Keratinocyte (primary cell): ENCODE data around the gene GPR137. TPM values are rescaled to one million over a fixed set of nuclear protein-coding genes. Genes with fewer than 3 reads are reported as not detected.

Experiments used
- DNase-seq: peaks from one replicate; pipeline ENCODE4 v3.0.0-alpha.2; 2011; ENCODE audit warnings: low read depth, missing footprints, low spot score
- FAIRE-seq: peaks from 2 replicates; lab custom pipeline; 2011; peaks lifted over from hg19 to GRCh38; lab: Jason Lieb, UNC
- H2AFZ ChIP-seq: 2 replicates; pipeline ENCODE4 v1.6.0; 2012; ENCODE audit warnings: low read length, control low read depth, inconsistent platforms; ENCODE audit not compliant: control insufficient read depth
- H3K27ac ChIP-seq: 2 replicates; pipeline ENCODE4 v1.5.1; 2011; ENCODE audit warnings: low read length; ENCODE audit not compliant: control insufficient read depth, insufficient read depth
- H3K27me3 ChIP-seq: 3 replicates; pipeline ENCODE4 v1.6.0; 2011; ENCODE audit warnings: low read length; ENCODE audit not compliant: control insufficient read depth, insufficient read depth; ENCODE audit errors: extremely low read depth
- H3K36me3 ChIP-seq, 2 experiments: 2 replicates in 1 of 2; 3 replicates in 1 of 2; pipeline ENCODE4 v1.5.1; 2011; ENCODE audit warnings: low read length in 2 of 2, mild to moderate bottlenecking in 1 of 2; ENCODE audit not compliant: control insufficient read depth in 2 of 2, insufficient read depth in 2 of 2; ENCODE audit errors: extremely low read depth in 1 of 2
- H3K4me1 ChIP-seq: 3 replicates; pipeline ENCODE4 v1.5.1; 2011; ENCODE audit warnings: low read length; ENCODE audit not compliant: control insufficient read depth, insufficient read depth; ENCODE audit errors: extremely low read depth
- H3K4me2 ChIP-seq: 3 replicates; pipeline ENCODE4 v1.6.0; 2011; ENCODE audit warnings: low read depth, low read length; ENCODE audit not compliant: control insufficient read depth, insufficient read depth; ENCODE audit errors: extremely low read depth
- H3K4me3 ChIP-seq, 3 experiments: fragments of 200-600 bp in 1 of 3; sonication (generic) in 1 of 3; 2 replicates in 2 of 3; 3 replicates in 1 of 3; pipeline ENCODE4 v1.5.1; 2011 to 2016; ENCODE audit warnings: low read length in 3 of 3, mild to moderate bottlenecking in 3 of 3, control low read depth in 2 of 3, inconsistent platforms in 1 of 3, low read depth in 1 of 3, mixed read lengths in 1 of 3, mixed run types in 1 of 3, moderate library complexity in 1 of 3; ENCODE audit not compliant: control insufficient read depth in 2 of 3, insufficient read depth in 2 of 3; ENCODE audit errors: extremely low read depth in 1 of 3
- H3K79me2 ChIP-seq: 2 replicates; pipeline ENCODE4 v1.6.0; 2012; ENCODE audit warnings: low read length; ENCODE audit not compliant: control insufficient read depth, insufficient read depth
- H3K9ac ChIP-seq: 3 replicates; pipeline ENCODE4 v1.6.0; 2011; ENCODE audit warnings: low read length; ENCODE audit not compliant: control insufficient read depth, insufficient read depth; ENCODE audit errors: extremely low read depth
- H3K9me1 ChIP-seq: 3 replicates; pipeline ENCODE4 v1.6.0; 2011; ENCODE audit warnings: low read length; ENCODE audit not compliant: control insufficient read depth, insufficient read depth; ENCODE audit errors: extremely low read depth
- H3K9me3 ChIP-seq: 2 replicates; pipeline ENCODE4 v1.5.1; 2012; ENCODE audit warnings: low read depth, low read length; ENCODE audit not compliant: control insufficient read depth
- H4K20me1 ChIP-seq: 3 replicates; pipeline ENCODE4 v1.6.0; 2011; ENCODE audit warnings: low read length; ENCODE audit not compliant: control insufficient read depth, insufficient read depth; ENCODE audit errors: extremely low read depth
- EZH2 ChIP-seq: IDR thresholded peaks from one replicate; pipeline ENCODE4 v1.6.1; 2012; ENCODE audit warnings: inconsistent platforms, mild to moderate bottlenecking, low read length, moderate library complexity
- dilution Hi-C: fragments of 300-500 bp; cut with MboI; formaldehyde crosslinking; loops from one replicate; pipeline ENCODE4 v1.7.0; 2020; ENCODE audit warnings: low sequenced_read_pairs; ENCODE audit not compliant: extremely low pct_ligation_motif_present
- polyA plus RNA-seq, 5 experiments: library from polyadenylated mRNA; depleted of rRNA in 3 of 5; stranded (reverse) in 3 of 5; stranded (forward) in 1 of 5; unstranded in 1 of 5; fragments of >200 nt; gene quantifications; 1 replicate in 1 of 5; 2 replicates in 3 of 5; 3 replicates in 1 of 5; pipeline versions ENCODE4 v1.2.1 to v1.2.3, GENCODE V29; 2011 to 2012; ENCODE audit warnings: missing spikeins in 2 of 5, low read depth in 1 of 5, low replicate concordance in 1 of 5
- TF ChIP-seq, protein P1 (sequence below), 3 experiments: IDR thresholded peaks in 1 of 3; conservative IDR thresholded peaks in 1 of 3; optimal IDR thresholded peaks in 1 of 3; 2 replicates in 2 of 3; 3 replicates in 1 of 3; pipeline versions ENCODE3 to v1.5.1; 2011; ENCODE audit warnings: low read length in 3 of 3, mild to moderate bottlenecking in 3 of 3, moderate library complexity in 2 of 3, control low read depth in 1 of 3, inconsistent platforms in 1 of 3; ENCODE audit not compliant: insufficient read depth in 2 of 3; ENCODE audit errors: extremely low read depth in 1 of 3

Gene GPR137
- polyA plus RNA-seq, 1 donor (not counting 4 experiments of a cell fraction or from before 2014, with no cell fraction given), result 6.6 TPM

DNA sequence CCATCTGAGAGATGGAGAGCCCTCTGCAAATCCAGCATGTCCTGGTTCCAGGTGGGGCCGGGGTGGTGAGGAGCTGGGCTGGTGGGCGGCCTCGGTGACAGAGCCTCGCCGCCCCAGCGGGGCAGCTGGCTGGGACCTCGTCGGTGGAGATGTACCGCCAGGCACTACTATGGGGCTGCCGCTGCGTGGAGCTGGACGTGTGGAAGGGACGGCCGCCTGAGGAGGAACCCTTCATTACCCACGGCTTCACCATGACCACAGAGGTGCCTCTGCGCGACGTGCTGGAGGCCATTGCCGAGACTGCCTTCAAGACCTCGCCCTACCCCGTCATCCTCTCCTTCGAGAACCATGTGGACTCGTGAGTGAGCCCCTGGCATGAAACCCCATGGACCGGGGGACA is 27.3 kb upstream of the GPR137 start:
- peaks cover 2% of the 10 kb centered on the region for H3K9me1 ChIP-seq
- H3K79me2 ChIP-seq, result peaks cover 29% of the 10 kb centered on the region
- dilution Hi-C loops, result no loop called here
- peaks cover 18% of the 10 kb centered on the region for H3K4me1 ChIP-seq
- H4K20me1 ChIP-seq, result peaks cover 2% of the 10 kb centered on the region
- H3K27ac ChIP-seq, result no peak overlapping the region
- no peak overlapping the region for H2AFZ ChIP-seq
- no peaks in the 10 kb centered on the region for H3K27me3 ChIP-seq
- no peak for TF ChIP-seq EZH2
- TF ChIP-seq, protein P1, sequence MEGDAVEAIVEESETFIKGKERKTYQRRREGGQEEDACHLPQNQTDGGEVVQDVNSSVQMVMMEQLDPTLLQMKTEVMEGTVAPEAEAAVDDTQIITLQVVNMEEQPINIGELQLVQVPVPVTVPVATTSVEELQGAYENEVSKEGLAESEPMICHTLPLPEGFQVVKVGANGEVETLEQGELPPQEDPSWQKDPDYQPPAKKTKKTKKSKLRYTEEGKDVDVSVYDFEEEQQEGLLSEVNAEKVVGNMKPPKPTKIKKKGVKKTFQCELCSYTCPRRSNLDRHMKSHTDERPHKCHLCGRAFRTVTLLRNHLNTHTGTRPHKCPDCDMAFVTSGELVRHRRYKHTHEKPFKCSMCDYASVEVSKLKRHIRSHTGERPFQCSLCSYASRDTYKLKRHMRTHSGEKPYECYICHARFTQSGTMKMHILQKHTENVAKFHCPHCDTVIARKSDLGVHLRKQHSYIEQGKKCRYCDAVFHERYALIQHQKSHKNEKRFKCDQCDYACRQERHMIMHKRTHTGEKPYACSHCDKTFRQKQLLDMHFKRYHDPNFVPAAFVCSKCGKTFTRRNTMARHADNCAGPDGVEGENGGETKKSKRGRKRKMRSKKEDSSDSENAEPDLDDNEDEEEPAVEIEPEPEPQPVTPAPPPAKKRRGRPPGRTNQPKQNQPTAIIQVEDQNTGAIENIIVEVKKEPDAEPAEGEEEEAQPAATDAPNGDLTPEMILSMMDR (optimal IDR thresholded peaks at IDR 0.05 in 1 of 3, IDR thresholded peaks at IDR 0.05 in 1 of 3, conservative IDR thresholded peaks at IDR 0.05 in 1 of 3; ENCODE audit: extremely low read depth in 1 of 3, insufficient read depth in 2 of 3, low read length in 3 of 3), result no peak
- H3K4me2 ChIP-seq, result no peak overlapping the region
- peaks cover 50 to 65% of the 10 kb centered on the region in 2 experiments for H3K36me3 ChIP-seq
- FAIRE-seq, result no peak
- H3K9ac ChIP-seq, result no peak overlapping the region
- no peak overlapping the region for H3K4me3 ChIP-seq
- DNase-seq, result no peak
- H3K9me3 ChIP-seq, result no peaks in the 10 kb centered on the region

DNA sequence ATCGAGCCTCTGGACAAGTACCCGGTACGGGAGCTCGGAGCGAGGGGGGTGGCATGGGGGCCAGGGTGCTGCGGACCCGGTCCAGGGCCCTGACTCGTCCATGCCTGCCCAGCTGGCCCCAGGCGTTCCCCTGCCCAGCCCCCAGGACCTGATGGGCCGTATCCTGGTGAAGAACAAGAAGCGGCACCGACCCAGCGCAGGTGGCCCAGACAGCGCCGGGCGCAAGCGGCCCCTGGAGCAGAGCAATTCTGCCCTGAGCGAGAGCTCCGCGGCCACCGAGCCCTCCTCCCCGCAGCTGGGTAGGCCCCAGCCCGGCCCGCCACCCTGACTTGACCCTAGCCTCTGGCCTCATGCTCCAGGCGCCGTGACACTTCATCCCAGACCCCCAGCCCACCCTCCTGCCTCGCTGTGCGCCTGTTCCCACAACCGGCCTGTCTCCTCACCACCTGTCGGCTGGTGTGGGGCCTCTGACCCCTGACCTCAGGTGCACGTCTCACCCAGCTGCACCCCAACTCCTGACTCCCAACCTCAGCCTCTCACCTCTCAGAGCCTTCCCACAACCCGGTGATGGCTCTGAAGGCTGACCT is 26.6 kb upstream of the GPR137 start:
- no peak for TF ChIP-seq EZH2
- TF ChIP-seq, protein P1 (optimal IDR thresholded peaks at IDR 0.05 in 1 of 3, IDR thresholded peaks at IDR 0.05 in 1 of 3, conservative IDR thresholded peaks at IDR 0.05 in 1 of 3; ENCODE audit: extremely low read depth in 1 of 3, insufficient read depth in 2 of 3, low read length in 3 of 3), result no peak
- H3K4me1 ChIP-seq, result peaks cover 17% of the 10 kb centered on the region

More for the DNA sequence above, 26.6 kb upstream of the GPR137 start:
- peaks cover 22% of the 10 kb centered on the region for H3K79me2 ChIP-seq
- no peak for DNase-seq
- H3K27ac ChIP-seq, result no peak overlapping the region
- no peak overlapping the region for H3K4me3 ChIP-seq
- peaks cover 51 to 72% of the 10 kb centered on the region in 2 experiments for H3K36me3 ChIP-seq
- H3K9ac ChIP-seq, result no peak overlapping the region
- no peaks in the 10 kb centered on the region for H4K20me1 ChIP-seq
- H3K9me3 ChIP-seq, result no peaks in the 10 kb centered on the region
- no peak for FAIRE-seq
- H2AFZ ChIP-seq, result no peak overlapping the region
- peaks cover 2% of the 10 kb centered on the region for H3K9me1 ChIP-seq
- H3K4me2 ChIP-seq, result no peak overlapping the region
- H3K27me3 ChIP-seq, result no peaks in the 10 kb centered on the region
- dilution Hi-C loops, result no loop called here
